ENCODE data around the gene ABRAXAS1.

- TF ChIP-seq CTCF (IDR thresholded peaks at IDR 0.05; ENCODE audit: low read depth, low read length), result no peak
- TF ChIP-seq EZH2phosphoT487 (IDR thresholded peaks at IDR 0.05; ENCODE audit: low read depth), result no peak
Observed at GRCh38 chr4:83417566-83417965, 67.3 kb downstream of the ABRAXAS1 start.

All from OCI-LY3 (cell line).